Vagina (tissue), 2 donors: ENCODE measurements around the gene GPATCH2L. TPM values are rescaled to one million over a fixed set of nuclear protein-coding genes. Genes with fewer than 3 reads are reported as not detected.

ENCODE experiments used
- DNase-seq, 2 donors: peaks; one replicate each; pipeline ENCODE4 v3.0.0-alpha.2; 2017; ENCODE audit errors: extremely low spot score in 2 of 2
- H3K27ac ChIP-seq: fragments of 200-600 bp; sonication (generic); one replicate; pipeline ENCODE4 v1.5.1; 2019
- H3K27me3 ChIP-seq: fragments of 200-600 bp; sonication (generic); one replicate; pipeline ENCODE4 v1.5.1; 2019
- H3K36me3 ChIP-seq, 2 donors: fragments of 200-600 bp; sonication (generic); one replicate each; pipeline ENCODE4 v1.5.1; 2017 to 2019
- H3K4me1 ChIP-seq: fragments of 200-600 bp; sonication (generic); one replicate; pipeline ENCODE4 v1.5.1; 2019
- H3K4me3 ChIP-seq, 2 donors: fragments of 200-600 bp; sonication (generic); 1 replicate in 1 of 2; 2 replicates in 1 of 2; pipeline ENCODE4 v1.5.1; 2016 to 2019
- H3K9me3 ChIP-seq: fragments of 200-600 bp; sonication (generic); one replicate; pipeline ENCODE4 v1.5.1; 2019
- CTCF ChIP-seq, 3 experiments: fragments of 450-650 bp in 2 of 3; fragments of 200-600 bp in 1 of 3; sonication (generic) in 1 of 3; IDR thresholded peaks; one replicate each; pipeline ENCODE4 v1.5.1; 2017 to 2019; ENCODE audit warnings: antibody characterized with exemption in 3 of 3, mild to moderate bottlenecking in 2 of 3, moderate library complexity in 2 of 3
- POLR2A ChIP-seq, 2 donors: fragments of 450-650 bp; IDR thresholded peaks; one replicate each; pipeline ENCODE4 v1.6.1; 2017; ENCODE audit warnings: antibody characterized with exemption in 2 of 2, mild to moderate bottlenecking in 2 of 2, moderate library complexity in 2 of 2
- POLR2AphosphoS5 ChIP-seq, 2 donors: sonication (generic); formaldehyde crosslinking; IDR thresholded peaks; one replicate each; pipeline ENCODE4 v1.9.0; 2017; ENCODE audit warnings: antibody characterized with exemption in 2 of 2, mild to moderate bottlenecking in 2 of 2, low read depth in 1 of 2; ENCODE audit not compliant: insufficient read depth in 1 of 2
- intact Hi-C: fragments of 100-400 bp; cut with DNase I; formaldehyde crosslinking; loops from one replicate; pipeline ENCODE4 v1.15.1; 2023
- total RNA-seq: library from RNA; depleted of rRNA; stranded (reverse); fragments of >200 nt; gene quantifications from one replicate; pipeline ENCODE4 v1.2.3, GENCODE V29; 2016

GPATCH2L gene
- total RNA-seq, 1 donor from 2014 or later: 34.6 TPM

GRCh38 chr14:76205708-76206107, 54.0 kb downstream of the GPATCH2L start:
- no peak for DNase-seq
- Histone ChIP-seq H3K27me3 (no peaks in the 10 kb centered on the region), H3K4me1 (no peaks in the 10 kb centered on the region), H3K4me3 (no peak overlapping the region), H3K9me3 (no peaks in the 10 kb centered on the region), H3K36me3 (peaks cover 0 to 3% of the 10 kb centered on the region in 2 donors), H3K27ac (no peak overlapping the region)
- intact Hi-C loops: no loop called here
- TF ChIP-seq CTCF (IDR thresholded peaks at IDR 0.05): no peak
- TF ChIP-seq POLR2A (IDR thresholded peaks at IDR 0.05): no peak
- TF ChIP-seq POLR2AphosphoS5 (IDR thresholded peaks at IDR 0.05; ENCODE audit: insufficient read depth in 1 of 2, low read depth in 1 of 2): no peak

GRCh38 chr14:76208340-76208739, 56.6 kb downstream of the GPATCH2L start:
- no peaks in the 10 kb centered on the region for H3K9me3 ChIP-seq
- H3K4me1 ChIP-seq: no peaks in the 10 kb centered on the region
- no peaks in the 10 kb centered on the region for H3K27me3 ChIP-seq
- TF ChIP-seq POLR2A (IDR thresholded peaks at IDR 0.05) (no peak), CTCF (IDR thresholded peaks at IDR 0.05) (no peak), POLR2AphosphoS5 (IDR thresholded peaks at IDR 0.05; ENCODE audit: insufficient read depth in 1 of 2, low read depth in 1 of 2) (no peak)
- H3K4me3 ChIP-seq: no peak overlapping the region
- H3K36me3 ChIP-seq: no peaks in the 10 kb centered on the region
- H3K27ac ChIP-seq: no peak overlapping the region
- no peak for DNase-seq
- intact Hi-C loops: no loop called here

- intact Hi-C loops: no loop called here
Measured at GRCh38 chr14:76212242-76212641, 60.5 kb downstream of the GPATCH2L start.

GRCh38 chr14:76217179-76217578, 65.5 kb downstream of the GPATCH2L start:
- no peaks in the 10 kb centered on the region for H3K36me3 ChIP-seq
- no peak for DNase-seq
- intact Hi-C loops: no loop called here
- no peaks in the 10 kb centered on the region for H3K4me1 ChIP-seq
- TF ChIP-seq POLR2AphosphoS5 (IDR thresholded peaks at IDR 0.05; ENCODE audit: insufficient read depth in 1 of 2, low read depth in 1 of 2) (no peak), CTCF (IDR thresholded peaks at IDR 0.05) (no peak), POLR2A (IDR thresholded peaks at IDR 0.05) (no peak)
- no peak overlapping the region for H3K4me3 ChIP-seq
- no peaks in the 10 kb centered on the region for H3K9me3 ChIP-seq
- H3K27ac ChIP-seq: no peak overlapping the region
- H3K27me3 ChIP-seq: no peaks in the 10 kb centered on the region

More at GRCh38 chr14:76212242-76212641, 60.5 kb downstream of the GPATCH2L start:
- Histone ChIP-seq H3K4me3 (no peak overlapping the region), H3K36me3 (no peaks in the 10 kb centered on the region), H3K27me3 (no peaks in the 10 kb centered on the region), H3K4me1 (no peaks in the 10 kb centered on the region), H3K27ac (no peak overlapping the region), H3K9me3 (no peaks in the 10 kb centered on the region)
- TF ChIP-seq CTCF (IDR thresholded peaks at IDR 0.05) (no peak), POLR2A (IDR thresholded peaks at IDR 0.05) (no peak), POLR2AphosphoS5 (IDR thresholded peaks at IDR 0.05; ENCODE audit: insufficient read depth in 1 of 2, low read depth in 1 of 2) (no peak)
- DNase-seq: no peak

- intact Hi-C loops: no loop called here
- Histone ChIP-seq H3K36me3 (no peaks in the 10 kb centered on the region), H3K27me3 (no peaks in the 10 kb centered on the region), H3K27ac (no peak overlapping the region), H3K4me1 (no peaks in the 10 kb centered on the region), H3K9me3 (no peaks in the 10 kb centered on the region), H3K4me3 (no peak overlapping the region)
- TF ChIP-seq POLR2AphosphoS5 (IDR thresholded peaks at IDR 0.05; ENCODE audit: insufficient read depth in 1 of 2, low read depth in 1 of 2) (no peak), POLR2A (IDR thresholded peaks at IDR 0.05) (no peak), CTCF (IDR thresholded peaks at IDR 0.05) (no peak)
- DNase-seq: no peak
Measured at GRCh38 chr14:76218662-76219061, 66.9 kb downstream of the GPATCH2L start.
